Head of caudate nucleus (tissue), 42 donors: ENCODE data around the gene CWC22.

Source experiments
- DNase-seq, 42 donors: peaks; one replicate each; pipeline versions ENCODE4 v3.0.0 to v3.0.0-alpha.2; 2020 to 2021; ENCODE audit warnings: mixed read lengths in 7 of 42
- intact Hi-C: fragments of 100-400 bp; cut with DNase I; formaldehyde crosslinking; loops from one replicate; pipeline ENCODE4 v1.15.0; 2022

Gene CWC22

DNA sequence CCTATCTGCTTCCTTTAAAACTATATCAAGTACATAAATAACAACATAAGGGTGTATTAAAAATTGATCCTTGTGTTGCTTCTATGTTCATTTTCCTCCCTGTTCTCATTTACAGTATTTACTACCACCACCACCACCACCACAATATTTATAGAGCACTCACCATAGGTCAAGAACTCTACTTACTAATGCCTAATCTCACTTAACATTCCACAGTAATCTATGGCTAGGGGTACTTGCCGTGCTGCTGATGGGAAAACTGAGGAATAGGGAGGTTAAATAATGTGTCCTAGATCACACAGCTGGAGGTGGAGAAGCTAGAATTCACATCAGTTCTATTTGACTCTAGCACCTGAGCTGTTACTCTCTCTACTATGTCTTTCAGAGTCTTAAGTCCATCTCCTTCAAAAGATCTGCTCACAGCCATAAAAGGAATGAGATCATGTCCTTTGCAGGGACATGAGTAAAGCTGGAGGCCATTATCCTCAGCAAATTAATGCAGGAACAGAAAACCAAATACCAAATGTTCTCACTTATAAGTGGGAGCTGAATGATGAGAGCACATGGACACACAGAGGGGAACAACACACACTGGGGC, 91.6 kb downstream of the CWC22 start:
- no peak for DNase-seq
- intact Hi-C loops = no loop called here

DNA sequence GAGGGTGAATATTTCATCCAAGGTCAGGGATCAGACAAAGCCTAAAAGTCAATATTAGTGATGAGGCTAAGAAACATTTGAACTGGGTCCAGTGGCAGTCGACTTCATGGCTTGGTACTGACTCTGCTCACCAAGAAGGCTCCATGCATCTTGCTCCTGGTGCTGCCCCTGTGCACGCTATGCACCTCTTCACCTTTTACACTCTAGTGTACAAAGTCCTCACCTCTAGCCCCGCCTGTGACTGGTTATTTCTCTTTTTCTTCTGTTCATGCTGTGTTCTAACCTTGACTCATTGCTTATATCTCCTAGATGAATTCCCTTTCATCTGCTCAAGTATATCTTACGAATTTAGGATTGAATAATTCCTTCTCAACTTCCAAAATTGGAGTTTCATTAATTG, 93.3 kb downstream of the CWC22 start:
- DNase-seq = no peak

DNA sequence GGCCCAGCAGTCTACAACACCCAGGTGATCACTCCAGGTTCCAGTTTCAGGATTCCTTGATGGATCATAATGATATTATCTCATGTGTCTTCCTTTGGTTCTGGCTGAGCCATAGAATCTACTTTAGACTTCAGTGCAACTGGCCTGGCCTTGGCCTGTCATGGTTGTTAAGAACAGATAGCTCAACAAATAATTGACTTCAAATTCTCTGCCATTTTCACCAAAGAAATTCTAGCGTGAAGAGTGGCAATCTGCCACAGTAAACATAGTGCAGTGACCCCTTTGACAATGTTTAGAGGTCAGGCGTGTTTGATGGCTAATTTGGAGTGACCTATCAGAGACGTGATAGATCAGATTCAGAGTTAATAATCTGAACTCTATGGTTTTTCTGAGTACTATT, 95.5 kb downstream of the CWC22 start:
- intact Hi-C loops = no loop called here
- no peak for DNase-seq

More for the DNA sequence above, 93.3 kb downstream of the CWC22 start:
- intact Hi-C loops = no loop called here

DNA sequence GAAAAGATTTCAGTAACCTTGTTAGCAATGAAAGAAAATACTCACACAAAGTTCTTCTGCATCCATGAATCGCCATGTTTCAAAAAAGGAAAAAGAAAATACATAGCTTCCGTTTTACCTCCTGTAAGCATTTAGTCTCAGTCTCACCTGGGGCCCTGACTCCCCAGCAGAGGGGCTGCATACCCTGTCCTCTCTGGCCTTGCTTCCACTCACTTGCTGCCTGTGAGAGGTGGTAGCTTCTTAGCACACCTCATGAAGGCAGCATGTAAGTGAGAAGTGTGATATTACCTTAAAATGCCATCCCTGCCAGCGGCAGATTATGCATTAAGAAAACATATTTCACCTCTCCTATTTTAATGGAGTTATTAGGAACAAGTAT, 96.4 kb downstream of the CWC22 start:
- intact Hi-C loops = no loop called here

DNA sequence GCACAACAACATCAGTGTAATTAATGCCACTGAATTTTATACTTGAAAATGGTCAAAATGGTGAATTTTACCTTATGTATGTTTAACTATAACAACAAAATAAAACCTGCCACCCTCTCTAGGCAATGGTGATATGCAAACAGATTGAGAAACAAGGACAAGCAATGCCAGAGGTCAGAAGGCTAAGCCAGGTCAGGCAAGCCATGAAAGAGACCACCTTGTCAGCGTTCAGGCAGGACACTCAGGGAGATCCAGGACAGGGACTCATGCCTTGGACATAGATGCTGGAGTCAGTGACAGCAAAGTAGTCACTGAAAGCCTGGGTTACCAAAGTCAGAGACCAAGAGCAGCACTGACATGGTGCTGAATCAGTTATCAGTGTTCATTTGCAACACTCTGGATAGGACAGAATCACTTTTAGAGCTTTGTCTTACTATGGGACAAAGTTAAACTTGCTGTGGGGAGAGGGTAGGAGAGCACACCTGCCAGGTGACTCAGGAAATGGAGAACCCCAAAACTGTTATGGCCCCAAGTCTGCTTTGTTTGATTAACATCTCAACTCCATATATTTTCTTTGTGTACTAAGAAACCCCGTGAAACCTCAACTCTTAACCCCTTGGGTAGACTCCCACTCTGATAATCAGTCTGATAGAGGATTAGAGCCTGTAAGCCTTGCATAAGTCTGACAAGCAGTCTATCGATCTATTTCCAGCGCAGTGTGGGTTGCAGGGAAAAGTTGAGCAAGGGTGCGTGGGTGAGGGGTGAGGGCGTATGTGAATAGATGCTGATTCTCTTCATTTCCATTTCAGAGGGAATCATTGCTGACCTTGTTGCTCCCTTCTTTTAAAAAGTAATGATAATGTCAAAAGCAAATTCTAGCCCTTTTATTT, 97.0 kb downstream of the CWC22 start:
- intact Hi-C loops = no loop called here
- peak; percentile 48 to 94 (median 78) for DNase-seq

More for the DNA sequence above, 96.4 kb downstream of the CWC22 start:
- DNase-seq = no peak

DNA sequence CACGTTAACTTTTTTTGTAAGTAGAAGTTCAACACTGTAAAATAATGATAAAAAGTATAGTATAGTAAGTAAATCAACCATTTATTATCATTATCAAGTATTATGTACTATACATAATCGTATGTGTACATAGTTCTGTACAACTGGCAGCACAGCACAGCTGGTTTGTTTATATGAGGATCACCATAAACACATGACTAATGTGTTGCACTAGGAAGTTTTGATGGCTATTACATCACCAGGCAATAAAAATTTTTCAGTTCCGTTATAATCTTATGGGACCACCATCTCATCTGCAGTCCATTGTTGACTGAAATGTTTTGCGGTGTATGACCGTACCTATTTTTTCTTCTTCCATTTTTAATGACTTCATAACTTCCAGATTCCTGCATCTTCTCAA, 106.4 kb downstream of the CWC22 start:
- intact Hi-C loops = no loop called here
- no peak for DNase-seq

DNA sequence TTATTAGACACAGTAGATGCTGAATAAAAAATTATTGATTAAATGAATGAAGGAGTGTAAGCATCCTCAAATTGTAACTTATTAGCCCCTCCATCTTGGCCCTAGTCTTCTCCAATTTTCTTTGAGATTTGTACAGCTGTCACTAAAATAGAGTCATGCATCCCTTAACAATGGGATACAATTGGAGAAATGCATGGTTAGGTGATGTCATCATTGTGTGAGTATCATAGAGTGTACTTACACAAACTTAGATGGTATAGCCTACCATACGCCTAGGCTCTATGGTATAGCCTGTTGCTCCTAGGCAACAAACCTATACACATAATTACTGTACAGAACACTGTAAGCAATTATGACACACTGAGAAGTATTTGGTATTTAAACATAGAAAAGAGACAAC, 107.4 kb downstream of the CWC22 start:
- intact Hi-C loops = no loop called here
- no peak for DNase-seq

DNA sequence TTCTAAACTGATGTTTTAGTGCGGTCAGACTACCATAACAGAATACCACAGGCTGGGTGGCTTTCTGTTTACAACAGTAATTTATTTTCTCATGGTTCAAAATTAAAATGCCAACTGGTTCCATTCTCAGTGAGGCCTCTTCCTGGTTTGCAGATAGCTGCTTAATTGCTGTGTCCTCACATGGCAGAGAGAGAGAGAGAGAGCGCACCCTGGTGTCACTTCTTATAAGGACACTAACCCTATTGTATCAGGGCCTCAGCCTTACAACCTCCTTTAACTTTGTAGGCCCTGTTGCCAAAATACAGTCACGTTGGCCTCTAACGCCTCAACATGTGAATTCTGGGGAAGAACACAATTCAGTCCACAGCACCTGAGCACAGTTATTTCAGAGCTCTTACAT, 108.2 kb downstream of the CWC22 start:
- intact Hi-C loops = no loop called here
- no peak for DNase-seq
